GM18505 (cell line): ENCODE measurements around the gene BORCS8.
A peak's percentile ranks its signal among the peaks of the same experiment; 100 is the strongest.
"Not testable (repeated sequence)": the region's sequence is repeated elsewhere in the genome, so short reads cannot be mapped to it uniquely, and the experiment has no call there.

Experiments used
- ATAC-seq: cut with Tn5 transposase; IDR thresholded peaks from one replicate; pipeline ENCODE4 v1.9.1; 2021; ENCODE audit not compliant: unreplicated experiment
- POLR2A ChIP-seq: IDR thresholded peaks from 4 replicates; pipeline ENCODE4 v1.6.1; 2011; ENCODE audit warnings: borderline replicate concordance; ENCODE audit not compliant: insufficient read depth, insufficient read length; ENCODE audit errors: extremely low read depth

The BORCS8 gene

DNA sequence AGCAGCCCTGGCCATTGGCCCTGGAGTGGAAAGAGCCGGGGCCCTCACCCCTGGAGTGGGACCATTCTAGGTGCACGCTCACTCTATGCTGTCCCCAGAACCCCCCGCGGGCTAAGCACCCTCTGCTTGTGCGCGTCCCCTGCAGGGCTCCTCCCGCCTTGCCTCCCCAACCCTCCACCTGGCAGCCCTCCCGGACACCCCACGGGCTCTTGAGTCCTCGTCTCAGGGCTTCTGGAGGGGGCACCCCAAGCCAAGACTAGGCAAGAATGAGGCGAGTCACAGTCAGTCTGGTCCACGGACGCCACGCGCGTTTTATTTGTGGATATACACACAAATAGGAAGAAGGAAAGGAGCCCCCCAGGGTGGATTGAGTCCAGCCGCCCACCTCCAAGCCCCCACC lies 46.7 kb downstream of the BORCS8 start:
- ATAC-seq = no peak
- TF ChIP-seq POLR2A = no peak

DNA sequence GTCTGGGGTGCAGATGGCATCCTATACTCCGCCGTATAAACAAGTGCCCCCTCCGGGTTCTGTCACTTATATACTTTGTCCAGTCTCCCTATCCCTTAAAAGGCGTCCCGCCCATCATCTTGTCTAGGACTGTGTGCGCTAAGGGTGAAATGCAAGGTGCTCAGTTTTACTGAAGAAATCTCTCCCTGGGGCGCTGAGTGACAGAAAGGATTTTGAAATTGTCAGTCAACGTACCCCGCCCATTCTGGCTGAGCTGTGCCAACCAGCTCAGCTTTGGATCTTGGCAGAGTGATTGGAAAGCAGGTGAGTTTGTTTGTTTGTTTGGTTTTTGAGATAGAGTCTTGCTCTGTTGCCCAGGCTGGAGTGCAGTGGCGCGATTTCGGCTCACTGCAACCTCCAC lies 49.6 kb downstream of the BORCS8 start:
- no peak for TF ChIP-seq POLR2A
- no peak for ATAC-seq

DNA sequence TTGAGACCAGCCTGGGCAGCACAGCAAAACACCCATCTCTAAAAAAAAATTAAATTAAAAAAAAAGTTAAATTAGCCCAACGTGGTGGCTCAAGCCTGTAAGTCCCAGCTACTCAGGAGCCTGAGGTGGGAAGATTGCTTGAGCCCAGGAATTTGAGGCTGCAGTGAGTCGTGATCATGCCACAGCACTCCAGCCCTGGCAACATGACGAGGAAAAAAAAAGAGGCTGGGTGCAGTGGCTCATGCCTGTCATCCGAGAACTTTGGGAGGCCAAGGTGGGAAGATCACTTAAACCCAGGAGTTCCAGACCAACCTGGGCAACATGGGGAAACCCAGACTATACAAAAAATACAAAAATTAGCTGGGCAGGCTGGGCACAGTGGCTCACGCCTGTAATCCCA lies 51.5 kb downstream of the BORCS8 start:
- no peak for TF ChIP-seq POLR2A
- ATAC-seq = no peak

DNA sequence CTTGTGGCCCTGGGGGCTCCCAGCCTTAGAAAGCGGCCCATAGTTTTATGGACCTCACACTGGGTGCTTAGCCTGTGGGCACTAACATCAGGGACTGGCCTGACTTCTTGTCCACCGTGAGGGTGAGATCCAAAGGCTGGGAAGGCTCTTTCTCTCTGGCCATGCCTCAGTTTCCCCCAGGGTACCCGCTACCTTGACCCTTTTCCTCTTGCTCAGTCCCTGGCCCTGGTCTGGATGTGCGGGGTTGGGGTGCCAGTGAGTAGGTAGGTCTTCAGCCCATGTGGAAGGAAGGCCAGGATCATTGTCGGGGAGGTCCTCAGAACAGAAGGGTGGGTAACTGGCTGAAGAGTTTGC lies 52.1 kb downstream of the BORCS8 start:
- no peak for TF ChIP-seq POLR2A
- ATAC-seq = no peak

DNA sequence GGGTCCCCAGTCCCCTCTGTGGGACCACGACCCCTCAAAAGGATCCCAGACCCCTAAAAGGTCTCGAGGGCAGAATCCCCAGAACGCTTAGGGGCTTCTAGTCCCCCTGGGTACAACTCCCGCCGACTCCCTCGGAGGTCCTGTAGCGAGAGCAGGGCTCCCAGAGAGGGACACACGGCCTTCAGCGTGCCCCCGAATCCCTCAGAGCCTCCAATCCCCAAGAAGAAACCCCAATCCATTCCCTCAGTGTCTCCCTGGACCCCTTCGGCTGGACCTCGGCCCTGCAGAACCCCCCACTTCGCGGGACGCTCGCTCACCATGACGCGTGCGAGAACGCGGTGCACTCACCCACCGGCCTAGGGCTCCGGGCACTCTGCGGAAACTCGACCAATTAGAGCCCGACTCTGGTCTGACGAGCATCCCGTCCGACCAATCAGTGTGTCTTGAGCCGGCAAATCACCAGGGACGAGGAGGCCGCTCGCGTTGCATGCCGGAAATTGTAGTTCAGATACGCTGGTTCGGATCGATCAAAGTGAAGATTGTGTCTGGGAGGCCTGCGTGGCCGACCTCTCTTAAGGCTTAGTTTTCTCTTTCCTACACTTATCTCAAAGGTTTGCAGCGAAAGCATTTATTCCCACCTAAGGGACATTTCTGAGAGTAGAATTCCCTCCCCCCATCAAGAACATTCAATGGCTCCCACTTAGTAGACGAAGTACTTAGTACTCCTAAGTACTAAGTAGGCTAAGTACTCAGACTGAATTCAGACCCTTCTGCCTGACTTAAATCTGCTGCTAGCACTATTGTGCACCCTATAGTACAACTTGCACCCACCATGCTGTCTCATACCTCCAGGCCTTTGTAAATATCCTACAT lies 53.6 kb downstream of the BORCS8 start, which contains the start of gene TMEM161A:
TMEM161A (minus strand) TSS at position 370 of the 873 bp plus-strand sequence; CDS start at position 320, 50 bp downstream.
- peak; percentile 76 for TF ChIP-seq POLR2A
- ATAC-seq = peak; percentile 92

DNA sequence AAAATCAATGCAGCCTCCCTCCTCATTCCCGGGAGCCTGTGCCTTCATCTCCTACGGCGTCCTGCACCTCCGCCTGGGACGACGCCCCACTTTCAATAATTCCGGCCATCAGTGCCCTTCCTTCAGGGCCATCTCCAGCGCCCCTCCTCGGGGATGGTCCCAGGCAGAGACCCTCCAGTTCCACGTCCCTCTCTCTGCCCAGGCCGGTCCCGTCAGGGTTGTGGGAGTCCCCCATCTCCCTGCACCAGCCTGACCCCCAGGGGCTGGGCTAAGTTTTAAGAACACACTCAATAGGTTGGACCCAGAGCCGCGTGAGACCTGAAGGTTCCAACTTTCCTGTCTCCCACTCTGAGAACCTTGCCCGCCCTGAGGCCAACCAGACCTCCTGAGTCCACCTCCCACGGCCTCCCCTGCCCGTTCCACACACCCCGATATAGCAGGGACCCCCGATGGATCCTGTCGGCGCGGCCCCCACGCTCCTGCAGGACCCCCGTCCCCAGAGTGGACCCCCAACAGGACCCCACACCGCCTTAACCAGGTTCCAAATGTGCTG lies 54.3 kb downstream of the BORCS8 start:
- TF ChIP-seq POLR2A = no peak
- ATAC-seq = no peak

DNA sequence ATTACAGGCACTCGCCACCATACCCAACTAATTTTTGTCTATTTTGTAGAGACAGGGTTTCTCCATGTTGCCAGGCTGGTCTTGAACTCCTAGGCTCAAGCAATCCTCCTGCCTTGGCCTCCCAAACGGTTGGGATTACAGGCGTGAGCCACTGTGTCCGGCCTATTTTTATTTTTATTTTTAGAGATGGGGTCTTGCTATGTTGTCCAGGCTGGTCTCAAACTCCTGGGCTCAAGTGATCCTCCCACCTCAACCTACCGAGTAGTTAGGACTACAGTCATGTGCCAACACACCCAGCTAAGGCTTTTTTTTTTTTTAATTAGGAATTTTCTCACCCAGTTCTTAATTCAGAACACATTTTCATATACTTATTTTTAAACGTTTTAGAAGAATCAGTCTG lies 56.2 kb downstream of the BORCS8 start:
- not testable (repeated sequence) for ATAC-seq

DNA sequence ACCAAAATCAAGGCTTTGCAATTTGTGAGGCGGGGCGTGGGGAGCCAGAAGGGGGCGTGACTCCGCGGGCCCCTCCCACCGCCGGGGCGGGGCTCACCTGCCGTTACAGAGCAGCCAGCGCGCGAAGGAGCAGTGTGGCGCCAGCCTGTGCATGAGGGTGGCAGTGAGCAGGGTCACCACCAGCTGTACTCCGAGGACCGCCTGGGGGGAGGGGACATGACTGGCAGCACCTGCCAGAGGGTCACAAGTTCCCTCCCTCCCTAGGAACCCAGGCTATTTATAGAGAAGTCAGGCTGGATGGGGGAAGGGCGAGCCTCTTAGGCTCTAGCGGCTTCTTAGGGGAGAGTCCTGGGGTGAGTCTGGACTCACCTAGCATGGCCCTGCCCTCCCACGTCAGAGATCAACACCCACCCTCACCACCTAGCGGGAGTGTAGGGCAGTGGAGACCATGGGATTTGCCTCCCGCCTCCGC lies 57.2 kb downstream of the BORCS8 start:
- no peak for ATAC-seq

DNA sequence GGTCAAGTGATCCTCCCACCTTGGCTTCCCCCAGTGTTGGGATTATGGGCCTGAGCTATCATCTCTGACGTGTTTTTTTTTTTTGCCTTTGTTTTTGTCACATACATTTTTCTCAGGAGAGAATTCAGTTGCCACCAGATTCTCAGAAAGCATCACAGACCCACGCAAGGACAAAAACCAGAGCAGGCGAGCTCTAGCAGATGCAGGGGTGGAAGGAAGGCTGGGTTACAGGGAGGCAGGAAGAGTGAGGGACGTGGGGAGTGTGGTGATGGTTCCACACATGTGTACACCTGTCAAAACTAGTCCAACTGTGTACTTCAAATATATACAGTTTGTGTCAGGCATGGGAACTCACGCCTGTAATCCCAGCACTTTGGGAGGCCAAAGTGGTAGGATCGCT lies 58.0 kb downstream of the BORCS8 start:
- ATAC-seq = no peak
- TF ChIP-seq POLR2A = no peak

More for the DNA sequence above, 57.2 kb downstream of the BORCS8 start:
- TF ChIP-seq POLR2A = no peak

DNA sequence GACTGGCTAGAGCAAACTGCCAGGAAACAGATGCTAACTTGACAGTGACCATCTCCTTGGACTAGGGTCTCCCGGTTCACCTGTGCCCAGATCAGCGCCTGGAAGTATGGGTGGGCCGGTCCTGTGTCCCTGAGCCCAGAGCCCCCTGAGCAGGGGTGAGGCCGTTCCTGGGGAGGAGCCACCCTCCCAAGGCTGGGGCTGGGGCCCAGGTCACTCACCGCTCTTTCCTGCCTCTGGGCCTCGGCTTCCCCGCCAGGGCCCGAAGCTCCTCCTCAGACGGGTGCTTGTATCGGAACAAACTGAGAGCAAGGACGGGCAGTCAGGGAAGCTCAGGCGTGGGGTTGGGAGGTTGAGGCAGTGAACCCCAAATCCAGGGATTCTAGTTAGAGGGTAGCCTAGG lies 59.0 kb downstream of the BORCS8 start:
- no peak for ATAC-seq

DNA sequence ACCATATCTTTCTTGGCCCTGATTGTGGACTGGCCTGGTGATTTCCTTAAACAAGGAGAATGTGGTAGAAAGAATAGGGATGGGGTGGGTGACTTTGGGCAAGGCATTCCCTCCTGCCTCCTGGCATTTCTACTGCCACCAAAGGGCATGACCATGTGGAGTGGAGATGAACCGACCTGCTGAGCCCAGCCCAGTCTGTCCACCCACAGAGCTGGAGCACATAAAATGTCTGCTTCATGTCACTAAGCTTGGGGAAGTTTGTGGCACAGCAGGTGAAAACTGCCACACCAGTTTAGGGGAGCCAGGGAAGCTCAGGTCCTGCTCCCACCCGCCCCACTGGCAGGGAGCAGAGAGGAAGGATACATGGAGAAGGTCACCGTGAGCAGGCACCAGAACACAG lies 60.0 kb downstream of the BORCS8 start:
- no peak for TF ChIP-seq POLR2A
- no peak for ATAC-seq

More for the DNA sequence above, 59.0 kb downstream of the BORCS8 start:
- TF ChIP-seq POLR2A = no peak
